ENCODE data around the gene UPK1B. TPM values are rescaled to one million over a fixed set of nuclear protein-coding genes. Genes with fewer than 3 reads are reported as not detected.

The UPK1B gene
- total RNA-seq, 4 donors from 2014 or later = 2.1 to 2.2 TPM; not detected in 2

- no peak overlapping the region for H3K4me3 ChIP-seq
- no peak overlapping the region for H3K27ac ChIP-seq
- DNase-seq (ENCODE audit: low spot score in 2 of 2) = no peak
- no peaks in the 10 kb centered on the region for H3K27me3 ChIP-seq
- no peaks in the 10 kb centered on the region for H3K9me3 ChIP-seq
- H3K4me1 ChIP-seq = no peaks in the 10 kb centered on the region
- TF ChIP-seq CTCF (IDR thresholded peaks at IDR 0.05) = no peak
- no peak for TF ChIP-seq POLR2AphosphoS5 (IDR thresholded peaks at IDR 0.05)
- TF ChIP-seq EP300 (IDR thresholded peaks at IDR 0.05) = no peak
- no peak for TF ChIP-seq POLR2A (IDR thresholded peaks at IDR 0.05)
- no peaks in the 10 kb centered on the region for H3K36me3 ChIP-seq
- 65% methylated on average over 3 of the region's 3 CpGs for WGBS
These were observed 8.4 kb downstream of the UPK1B start for GRCh38 chr3:119181765-119182164.

GRCh38 chr3:119184111-119184510 is 10.7 kb downstream of the UPK1B start:
- no peak overlapping the region for H3K4me3 ChIP-seq
- WGBS = 82% methylated on average over 9 of the region's 9 CpGs
- TF ChIP-seq CTCF (IDR thresholded peaks at IDR 0.05) = no peak
- TF ChIP-seq POLR2A (IDR thresholded peaks at IDR 0.05) = no peak
- no peak for TF ChIP-seq POLR2AphosphoS5 (IDR thresholded peaks at IDR 0.05)
- TF ChIP-seq EP300 (IDR thresholded peaks at IDR 0.05) = no peak
- H3K4me1 ChIP-seq = no peaks in the 10 kb centered on the region
- H3K36me3 ChIP-seq = no peaks in the 10 kb centered on the region
- no peaks in the 10 kb centered on the region for H3K9me3 ChIP-seq
- H3K27ac ChIP-seq = no peak overlapping the region
- H3K27me3 ChIP-seq = no peaks in the 10 kb centered on the region
- DNase-seq (ENCODE audit: low spot score in 2 of 2) = no peak

- no peaks in the 10 kb centered on the region for H3K4me1 ChIP-seq
- WGBS = 83% methylated on average over 7 of the region's 7 CpGs
- no peak for DNase-seq (ENCODE audit: low spot score in 2 of 2)
- H3K9me3 ChIP-seq = no peaks in the 10 kb centered on the region
- H3K36me3 ChIP-seq = no peaks in the 10 kb centered on the region
- no peak overlapping the region for H3K27ac ChIP-seq
- no peaks in the 10 kb centered on the region for H3K27me3 ChIP-seq
- H3K4me3 ChIP-seq = no peak overlapping the region
- TF ChIP-seq CTCF (IDR thresholded peaks at IDR 0.05) (no peak), POLR2AphosphoS5 (IDR thresholded peaks at IDR 0.05) (no peak), EP300 (IDR thresholded peaks at IDR 0.05) (no peak), POLR2A (IDR thresholded peaks at IDR 0.05) (no peak)
These were observed 11.6 kb downstream of the UPK1B start for GRCh38 chr3:119184796-119185570.

- no peak for DNase-seq (ENCODE audit: low spot score in 2 of 2)
- Histone ChIP-seq H3K9me3 (no peaks in the 10 kb centered on the region), H3K27me3 (no peaks in the 10 kb centered on the region), H3K4me1 (no peaks in the 10 kb centered on the region), H3K27ac (no peak overlapping the region), H3K4me3 (no peak overlapping the region), H3K36me3 (no peaks in the 10 kb centered on the region)
- TF ChIP-seq POLR2AphosphoS5 (IDR thresholded peaks at IDR 0.05) (no peak), POLR2A (IDR thresholded peaks at IDR 0.05) (no peak), CTCF (IDR thresholded peaks at IDR 0.05) (no peak), EP300 (IDR thresholded peaks at IDR 0.05) (no peak)
These were observed 13.9 kb downstream of the UPK1B start for GRCh38 chr3:119187266-119187665.

- Histone ChIP-seq H3K4me1 (no peaks in the 10 kb centered on the region), H3K36me3 (no peaks in the 10 kb centered on the region), H3K27me3 (no peaks in the 10 kb centered on the region), H3K9me3 (no peaks in the 10 kb centered on the region), H3K4me3 (no peak overlapping the region), H3K27ac (no peak overlapping the region)
- TF ChIP-seq EP300 (IDR thresholded peaks at IDR 0.05) (no peak), POLR2A (IDR thresholded peaks at IDR 0.05) (no peak), POLR2AphosphoS5 (IDR thresholded peaks at IDR 0.05) (no peak), CTCF (IDR thresholded peaks at IDR 0.05) (no peak)
- DNase-seq (ENCODE audit: low spot score in 2 of 2) = no peak
- 88% methylated on average over 1 of the region's 1 CpG for WGBS
These were observed 18.4 kb downstream of the UPK1B start for GRCh38 chr3:119191800-119192199.

All from suprapubic skin (tissue), 4 donors.